Hepatic stellate cell (primary cell): Measurements from ENCODE around the gene RASSF1.
A peak's percentile ranks its signal among the peaks of the same experiment; 100 is the strongest.

Experiments used
- DNase-seq: peaks from one replicate; pipeline ENCODE4 v3.0.0; 2011; ENCODE audit warnings: low spot score

RASSF1 gene

GRCh38 chr3:50299929-50300680, 40.5 kb downstream of the RASSF1 start:
- no peak for DNase-seq

DNA sequence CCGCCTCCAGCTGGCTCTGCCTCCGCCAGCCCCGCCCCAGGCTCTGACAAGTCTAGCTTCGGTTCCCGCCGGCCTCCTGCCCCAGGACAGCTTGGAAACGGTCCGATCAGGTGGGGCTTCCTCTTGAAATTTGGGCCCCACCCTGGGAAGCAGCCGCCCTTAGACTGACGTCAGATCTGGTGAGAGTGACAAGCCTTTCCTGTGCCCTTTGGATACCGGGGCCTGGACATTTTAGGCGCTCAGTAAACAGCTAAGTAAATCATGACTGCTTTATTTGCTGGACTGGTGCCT, 41.1 kb downstream of the RASSF1 start:
- no peak for DNase-seq

GRCh38 chr3:50298836-50299637, 41.6 kb downstream of the RASSF1 start, which contains the start of the genes HYAL3 and NAA80:
HYAL3 (minus strand) TSS chr3:50299405; CDS start chr3:50295602, 3,803 bp downstream.
NAA80 (minus strand) TSS chr3:50299405; CDS start chr3:50297463, 1,942 bp downstream.
- peak; percentile 100 for DNase-seq

DNA sequence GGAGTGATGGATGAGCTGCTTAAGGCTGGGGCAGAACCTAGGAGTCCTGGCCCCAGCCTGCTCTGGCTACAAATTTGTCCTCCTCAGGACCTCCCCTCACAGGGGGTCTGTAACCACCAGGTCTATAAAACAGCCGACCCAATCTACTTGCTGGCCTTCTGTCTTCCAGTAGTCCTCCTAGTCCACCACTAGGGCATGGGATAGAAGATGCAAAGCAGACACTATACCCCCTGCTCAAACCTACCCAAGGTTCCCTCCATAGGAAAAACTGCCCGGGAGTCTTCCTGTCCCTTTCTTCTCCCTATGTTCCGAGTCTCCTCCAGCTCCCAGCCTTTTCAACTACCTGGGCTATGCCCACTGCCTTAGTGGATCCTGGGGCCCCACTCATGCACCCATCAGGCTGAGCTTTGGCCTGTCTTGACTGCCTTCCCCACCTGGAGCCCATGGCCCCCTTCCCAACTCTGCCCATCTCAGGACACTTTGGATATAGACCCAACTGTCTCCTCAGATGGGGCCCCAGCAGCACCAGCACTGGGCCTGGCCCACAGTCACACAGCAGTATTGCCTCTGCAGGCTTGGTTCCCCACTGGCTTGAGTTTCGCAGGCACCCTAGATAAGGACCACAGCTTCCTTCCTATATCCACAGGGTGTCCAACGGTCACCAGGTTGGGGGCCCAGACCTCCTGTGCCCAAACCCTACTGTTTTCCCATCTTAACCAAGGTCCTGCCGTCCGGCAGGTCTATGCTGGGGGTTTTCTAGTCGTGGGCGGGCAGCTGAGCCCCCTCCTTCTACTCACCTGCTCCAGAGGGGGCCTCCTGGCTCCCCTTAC, 42.5 kb downstream of the RASSF1 start:
- DNase-seq = no peak

DNA sequence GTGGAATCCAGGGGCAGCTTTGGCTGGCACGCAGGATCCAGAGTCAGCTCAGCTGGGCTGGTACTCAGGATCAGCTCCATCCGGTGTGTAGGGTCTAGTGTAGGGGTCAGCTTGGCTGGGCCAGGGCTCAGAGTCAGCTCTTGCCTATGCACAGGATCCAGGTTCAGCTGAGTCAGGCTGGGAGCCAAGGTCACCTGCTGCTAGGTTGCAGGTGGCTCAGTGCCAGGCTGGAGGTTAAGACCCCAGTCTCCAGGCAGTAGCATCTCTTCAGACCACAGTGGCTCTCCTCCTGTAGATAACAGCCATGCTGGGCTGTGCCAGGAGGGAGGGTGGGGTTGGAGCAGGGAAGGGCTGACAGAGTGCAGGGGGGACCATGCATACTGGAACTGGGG, 43.3 kb downstream of the RASSF1 start:
- no peak for DNase-seq

GRCh38 chr3:50296721-50297383, 43.8 kb downstream of the RASSF1 start:
- DNase-seq = no peak

DNA sequence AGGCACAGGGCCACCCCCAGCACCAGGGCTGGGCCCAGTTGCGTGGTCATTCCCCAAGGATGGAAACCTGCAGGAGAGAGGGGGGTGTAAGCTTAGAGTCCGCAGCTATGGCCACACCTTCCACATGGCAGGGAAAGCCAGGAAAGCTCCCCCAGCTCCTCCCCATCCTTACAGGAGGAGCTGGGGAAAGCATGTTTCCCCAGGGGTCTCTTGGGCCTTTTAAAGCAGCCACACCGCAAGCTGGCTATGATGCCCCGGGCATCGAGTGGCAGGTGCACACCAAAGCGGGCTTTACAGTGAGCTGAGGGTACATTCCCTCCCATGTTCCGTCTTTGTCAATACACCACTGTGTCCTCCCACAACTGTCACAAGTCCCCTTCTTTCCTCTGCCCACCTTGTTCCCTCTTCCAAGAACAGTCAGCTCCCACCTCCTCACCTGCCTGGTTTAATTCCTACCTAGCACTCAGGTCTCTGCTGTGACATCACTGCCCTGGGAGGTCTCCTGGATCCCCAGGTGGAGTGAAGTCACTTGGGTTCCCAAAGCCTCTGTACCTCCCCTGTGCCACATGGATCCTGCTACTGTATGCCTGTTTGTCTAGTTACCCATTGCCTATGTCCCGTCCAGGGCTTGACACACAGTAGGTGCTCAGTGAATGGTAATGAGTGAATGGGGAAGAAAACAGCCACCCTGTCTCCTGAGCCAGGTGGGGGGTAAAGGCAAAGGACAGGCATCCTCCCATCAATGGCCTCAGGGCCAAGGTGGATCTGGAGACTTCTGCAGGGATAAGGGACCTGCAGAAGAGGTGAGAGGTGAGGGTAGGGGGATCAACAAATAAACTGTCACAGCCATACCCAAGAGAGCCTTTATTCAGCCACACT, 44.8 kb downstream of the RASSF1 start:
- no peak for DNase-seq

GRCh38 chr3:50294492-50295403, 45.9 kb downstream of the RASSF1 start:
- DNase-seq = no peak

DNA sequence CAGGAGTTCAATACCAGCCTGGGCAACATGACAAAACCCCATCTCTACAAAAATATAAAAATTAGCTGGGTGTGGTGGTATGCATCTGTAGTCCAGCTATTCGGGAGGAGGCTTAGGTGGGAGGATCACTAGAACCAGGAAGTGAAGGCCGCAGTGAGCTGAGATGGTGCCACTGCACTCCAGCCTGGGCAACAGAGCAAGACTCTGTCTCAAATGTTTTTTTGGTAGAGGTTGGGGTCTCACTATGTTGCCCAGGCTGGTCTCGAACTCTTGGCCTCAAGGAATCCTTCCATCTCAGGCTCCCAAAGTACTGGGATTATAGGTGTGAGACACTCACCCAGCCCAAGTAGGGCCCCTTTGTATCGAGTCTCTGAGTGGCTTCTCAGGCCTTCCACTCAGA, 46.5 kb downstream of the RASSF1 start:
- DNase-seq = no peak

DNA sequence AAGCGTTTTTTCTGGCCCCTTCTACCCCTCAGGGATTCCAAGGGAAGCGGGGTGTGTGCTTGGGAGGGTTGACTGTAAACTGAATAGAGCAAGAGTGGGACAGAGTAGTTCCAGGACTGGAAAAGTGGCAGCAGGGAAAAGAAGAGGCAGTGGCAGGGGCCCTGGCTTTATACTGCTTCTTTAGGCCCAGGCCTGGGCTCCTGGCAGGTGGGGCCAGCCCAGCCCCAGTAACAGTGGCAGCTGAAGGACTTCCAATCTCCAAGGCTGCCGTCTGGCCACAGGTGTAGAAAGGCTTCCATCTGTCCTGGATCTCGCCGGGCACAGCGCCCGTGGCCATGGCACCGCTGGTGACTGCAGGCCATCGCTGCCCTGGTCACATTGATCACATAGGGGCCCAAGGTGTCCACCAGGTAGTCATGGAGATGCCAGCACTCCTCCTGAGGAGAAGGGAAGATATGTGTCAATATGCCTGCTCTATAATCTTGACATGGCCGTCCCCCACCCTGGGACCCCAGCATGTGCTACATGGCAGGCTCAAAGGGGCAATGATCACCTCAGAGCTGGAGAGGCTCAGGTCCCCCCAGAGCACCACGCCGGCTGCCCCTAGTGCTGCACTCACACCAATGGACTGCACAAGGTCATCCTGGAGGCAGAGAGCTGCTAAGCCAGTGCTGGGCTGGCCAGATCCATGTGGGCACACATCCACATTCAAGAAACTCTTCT, 47.4 kb downstream of the RASSF1 start:
- DNase-seq = no peak

GRCh38 chr3:50292159-50293078, 48.2 kb downstream of the RASSF1 start, which contains the start of gene IFRD2:
IFRD2 (minus strand) TSS chr3:50292429; CDS start chr3:50292274, 155 bp downstream.
- peak; percentile 97 for DNase-seq

DNA sequence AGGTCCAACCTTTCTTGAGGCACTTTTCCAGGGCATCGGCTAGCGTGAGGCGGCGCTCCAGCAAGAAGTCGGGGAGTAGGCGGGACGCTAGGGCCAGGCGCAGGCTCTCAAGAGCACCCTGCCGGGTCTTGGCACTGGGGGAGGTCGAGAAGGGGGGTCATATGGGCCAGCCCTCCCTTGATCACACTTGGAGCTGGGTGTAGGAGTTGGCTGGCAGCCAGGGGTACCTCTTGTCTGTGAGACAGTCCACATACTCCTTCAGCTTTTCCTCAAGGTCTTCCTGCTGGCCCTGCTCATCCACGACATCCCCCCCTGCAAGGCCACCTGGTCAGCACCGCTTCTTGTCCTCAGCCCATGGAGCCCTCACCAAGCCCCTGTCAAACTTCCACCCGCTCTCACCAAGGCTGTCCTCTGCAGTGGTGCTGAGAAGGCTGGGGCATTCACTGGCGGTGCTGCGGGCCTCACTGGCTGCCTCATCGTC, 50.4 kb downstream of the RASSF1 start:
- DNase-seq = no peak

- no peak for DNase-seq
Observed at GRCh38 chr3:50289130-50289529, 51.5 kb downstream of the RASSF1 start.

GRCh38 chr3:50288387-50289007, 52.1 kb downstream of the RASSF1 start:
- no peak for DNase-seq

GRCh38 chr3:50287262-50287661, 53.4 kb downstream of the RASSF1 start:
- DNase-seq = no peak

GRCh38 chr3:50286322-50287227, 54.1 kb downstream of the RASSF1 start:
- no peak for DNase-seq
